ENCODE data around the gene HSPB8. TPM values are rescaled to one million over a fixed set of nuclear protein-coding genes. Genes with fewer than 3 reads are reported as not detected.

The HSPB8 gene
- polyA plus RNA-seq, 2 donors = 87.9 to 155 TPM

DNA sequence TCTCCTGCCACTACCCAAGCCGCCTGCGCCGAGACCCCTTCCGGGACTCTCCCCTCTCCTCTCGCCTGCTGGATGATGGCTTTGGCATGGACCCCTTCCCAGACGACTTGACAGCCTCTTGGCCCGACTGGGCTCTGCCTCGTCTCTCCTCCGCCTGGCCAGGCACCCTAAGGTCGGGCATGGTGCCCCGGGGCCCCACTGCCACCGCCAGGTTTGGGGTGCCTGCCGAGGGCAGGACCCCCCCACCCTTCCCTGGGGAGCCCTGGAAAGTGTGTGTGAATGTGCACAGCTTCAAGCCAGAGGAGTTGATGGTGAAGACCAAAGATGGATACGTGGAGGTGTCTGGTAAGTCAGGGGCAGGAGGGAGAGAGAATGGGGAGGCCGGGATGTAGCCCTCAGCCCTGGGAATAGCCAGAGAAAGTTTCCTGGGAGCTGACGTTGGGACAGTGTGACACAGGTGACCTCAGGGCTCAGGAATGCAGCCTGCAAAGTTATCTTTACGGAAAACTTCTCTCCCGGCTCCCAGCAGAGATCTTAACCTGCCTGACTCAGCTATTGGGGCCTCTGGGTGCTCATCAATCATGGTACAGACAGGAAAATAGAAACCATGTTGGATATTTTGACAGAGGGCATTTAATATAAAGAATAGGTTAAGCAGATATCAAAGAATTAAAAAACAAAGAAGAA is 747 bp downstream of the HSPB8 start:
- Histone ChIP-seq H3K36me3 (ENCODE audit: control insufficient read depth in 2 of 2, insufficient read depth in 2 of 2, low read length in 1 of 2) (peaks cover 0 to 2% of the 10 kb centered on the region in 2 donors), H3K4me3 (ENCODE audit: low read depth in 1 of 2, low read length in 2 of 2) (peak overlapping the region; percentile 48 to 67), H3K27me3 (ENCODE audit: control insufficient read depth in 1 of 2, insufficient read depth in 2 of 2, low read length in 2 of 2) (no peaks in the 10 kb centered on the region), H3K27ac (ENCODE audit: low read depth in 2 of 2, low read length in 1 of 2) (peak overlapping the region; percentile 89 to 91), H3K9me3 (ENCODE audit: control insufficient read depth in 2 of 2, insufficient read depth in 1 of 2, low read depth in 1 of 2, low read length in 1 of 2) (no peaks in the 10 kb centered on the region), H3K4me1 (ENCODE audit: control insufficient read depth in 2 of 2, insufficient read depth in 2 of 2, low read length in 1 of 2) (peaks cover 0 to 11% of the 10 kb centered on the region in 2 donors)
- 19 to 24% methylated on average over 18 of the region's 18 CpGs for WGBS, 2 donors

DNA sequence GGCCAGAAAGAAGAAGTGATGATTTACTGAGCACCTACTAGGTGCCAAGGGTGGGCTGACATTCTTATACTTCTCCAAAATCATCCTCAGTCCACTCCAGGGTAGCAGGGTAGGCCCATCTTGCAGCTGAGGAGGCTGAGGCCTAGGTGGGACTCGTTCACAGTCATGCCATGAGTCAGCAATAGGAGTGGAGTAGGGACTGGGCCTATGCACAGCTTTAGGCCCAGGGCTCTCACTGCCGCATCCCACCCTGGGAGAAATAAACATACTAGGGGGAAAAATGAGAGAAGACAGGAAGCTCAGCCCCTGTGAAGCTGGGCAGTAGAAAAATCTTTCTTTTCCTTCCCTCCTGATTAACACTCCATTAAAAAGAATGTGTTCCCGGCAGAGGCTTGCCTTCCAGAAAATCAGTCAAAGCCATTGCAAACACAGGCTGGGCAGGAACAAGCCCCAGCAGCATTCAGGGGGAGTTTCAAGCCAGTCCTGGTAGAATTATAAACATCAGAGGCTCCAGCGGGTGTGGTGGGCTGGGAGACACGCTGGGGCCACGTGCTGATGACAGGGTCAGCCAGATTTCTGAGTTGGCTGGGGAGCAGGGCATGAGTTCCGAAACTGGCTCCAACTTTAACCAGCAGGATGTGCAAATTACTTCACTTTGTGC is 1.8 kb downstream of the HSPB8 start:
- 15 to 27% methylated on average over 7 of the region's 7 CpGs for WGBS, 2 donors
- Histone ChIP-seq H3K9me3 (ENCODE audit: control insufficient read depth in 2 of 2, insufficient read depth in 1 of 2, low read depth in 1 of 2, low read length in 1 of 2) (no peaks in the 10 kb centered on the region), H3K4me3 (ENCODE audit: low read depth in 1 of 2, low read length in 2 of 2) (peak overlapping the region; percentile 45 to 48), H3K27me3 (ENCODE audit: control insufficient read depth in 1 of 2, insufficient read depth in 2 of 2, low read length in 2 of 2) (no peaks in the 10 kb centered on the region), H3K27ac (ENCODE audit: low read depth in 2 of 2, low read length in 1 of 2) (peak overlapping the region; percentile 89 to 91), H3K36me3 (ENCODE audit: control insufficient read depth in 2 of 2, insufficient read depth in 2 of 2, low read length in 1 of 2) (peaks cover 0 to 2% of the 10 kb centered on the region in 2 donors), H3K4me1 (ENCODE audit: control insufficient read depth in 2 of 2, insufficient read depth in 2 of 2, low read length in 1 of 2) (peaks cover 0 to 11% of the 10 kb centered on the region in 2 donors)

DNA sequence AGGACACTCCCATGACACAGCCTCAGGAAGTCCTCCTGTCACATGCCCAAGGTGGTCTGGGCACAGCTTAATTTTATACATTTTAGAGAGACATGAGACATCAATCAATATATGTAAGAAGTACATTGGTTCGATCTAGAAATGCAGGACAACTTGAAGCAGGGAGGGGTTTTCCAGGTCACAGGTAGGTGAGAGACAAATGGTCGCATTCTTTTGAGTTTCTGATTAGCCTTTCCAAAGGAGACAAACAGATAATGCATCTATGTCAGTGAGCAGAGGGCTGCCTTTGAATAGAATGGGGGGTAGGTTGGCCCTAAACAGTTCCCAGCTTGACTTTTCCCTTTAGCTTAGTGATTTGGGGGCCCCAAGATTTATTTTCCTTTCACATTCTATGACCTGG is 2.5 kb downstream of the HSPB8 start:
- H3K27ac ChIP-seq (ENCODE audit: low read depth in 2 of 2, low read length in 1 of 2) = peak overlapping the region; percentile 81 to 89
- peaks cover 0 to 2% of the 10 kb centered on the region in 2 donors for H3K36me3 ChIP-seq (ENCODE audit: control insufficient read depth in 2 of 2, insufficient read depth in 2 of 2, low read length in 1 of 2)
- peak overlapping the region; percentile 45 to 48 for H3K4me3 ChIP-seq (ENCODE audit: low read depth in 1 of 2, low read length in 2 of 2)
- H3K4me1 ChIP-seq (ENCODE audit: control insufficient read depth in 2 of 2, insufficient read depth in 2 of 2, low read length in 1 of 2) = peaks cover 0 to 9% of the 10 kb centered on the region in 2 donors
- 49 to 53% methylated on average over 2 of the region's 2 CpGs for WGBS, 2 donors
- no peaks in the 10 kb centered on the region for H3K27me3 ChIP-seq (ENCODE audit: control insufficient read depth in 1 of 2, insufficient read depth in 2 of 2, low read length in 2 of 2)
- no peaks in the 10 kb centered on the region for H3K9me3 ChIP-seq (ENCODE audit: control insufficient read depth in 2 of 2, insufficient read depth in 1 of 2, low read depth in 1 of 2, low read length in 1 of 2)

DNA sequence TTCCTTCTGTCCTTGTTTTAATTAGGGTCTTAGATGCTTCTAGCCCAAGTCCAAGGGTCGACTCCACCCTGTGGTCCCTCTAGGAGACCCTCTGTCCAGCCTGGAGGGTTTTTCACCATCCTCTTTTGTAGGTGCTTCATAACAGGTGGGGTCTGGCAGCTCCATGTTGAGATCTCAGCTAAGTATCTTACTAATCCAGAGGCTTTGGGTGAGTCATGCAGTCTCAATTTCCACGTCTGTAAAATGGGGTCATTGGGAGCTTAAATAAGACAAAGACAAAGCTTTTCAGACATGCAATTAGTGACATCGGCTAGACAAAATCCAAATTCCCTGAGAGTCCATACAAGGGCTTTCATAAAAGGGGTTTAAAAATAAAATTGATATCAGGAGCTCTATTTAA is 3.2 kb downstream of the HSPB8 start:
- no peaks in the 10 kb centered on the region for H3K27me3 ChIP-seq (ENCODE audit: control insufficient read depth in 1 of 2, insufficient read depth in 2 of 2, low read length in 2 of 2)
- peaks cover 0 to 4% of the 10 kb centered on the region in 2 donors for H3K36me3 ChIP-seq (ENCODE audit: control insufficient read depth in 2 of 2, insufficient read depth in 2 of 2, low read length in 1 of 2)
- H3K27ac ChIP-seq (ENCODE audit: low read depth in 2 of 2, low read length in 1 of 2) = peak overlapping the region; percentile 26 to 54
- H3K9me3 ChIP-seq (ENCODE audit: control insufficient read depth in 2 of 2, insufficient read depth in 1 of 2, low read depth in 1 of 2, low read length in 1 of 2) = no peaks in the 10 kb centered on the region
- H3K4me1 ChIP-seq (ENCODE audit: control insufficient read depth in 2 of 2, insufficient read depth in 2 of 2, low read length in 1 of 2) = peaks cover 0 to 6% of the 10 kb centered on the region in 2 donors
- 55 to 58% methylated on average over 3 of the region's 3 CpGs for WGBS, 2 donors
- H3K4me3 ChIP-seq (ENCODE audit: low read depth in 1 of 2, low read length in 2 of 2) = peak overlapping the region; percentile 2 to 48

DNA sequence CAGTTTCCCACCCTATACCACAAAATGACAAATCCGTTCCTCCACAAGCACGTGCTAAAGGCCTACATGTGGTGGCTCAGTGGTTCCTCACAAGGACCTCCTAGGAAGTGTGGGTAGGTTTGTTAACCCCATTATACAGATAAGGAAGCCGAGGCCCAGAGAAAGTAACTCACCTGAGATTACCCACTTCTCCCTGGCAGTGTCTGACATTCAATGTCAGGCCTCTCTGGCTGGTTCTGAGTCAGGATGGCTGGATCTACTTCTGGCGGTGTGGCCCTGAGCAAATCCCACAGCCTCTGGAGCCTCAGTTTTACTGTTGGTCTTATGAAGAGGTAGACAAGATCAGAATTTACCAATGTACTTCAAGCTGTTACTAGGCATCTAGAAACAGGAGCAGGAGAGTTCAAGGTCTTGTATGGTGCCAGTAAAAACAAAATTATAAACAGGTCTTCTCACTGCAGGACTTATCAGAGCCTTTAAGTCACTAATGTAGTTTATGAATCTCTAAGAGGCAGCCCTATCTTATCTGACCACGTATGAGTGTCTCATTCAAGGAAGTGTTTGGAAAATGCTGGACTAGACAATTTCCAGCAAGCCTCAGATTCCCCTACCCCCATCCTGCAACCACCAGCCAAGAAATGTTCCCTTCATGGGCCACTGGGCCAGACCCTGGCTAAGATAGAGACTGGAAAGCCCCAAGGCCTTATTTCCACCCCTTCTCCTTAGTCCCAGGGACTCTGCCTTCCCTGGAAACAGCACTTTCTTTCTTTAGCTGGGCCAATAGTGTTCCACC is 4.2 kb downstream of the HSPB8 start:
- no peaks in the 10 kb centered on the region for H3K27me3 ChIP-seq (ENCODE audit: control insufficient read depth in 1 of 2, insufficient read depth in 2 of 2, low read length in 2 of 2)
- H3K36me3 ChIP-seq (ENCODE audit: control insufficient read depth in 2 of 2, insufficient read depth in 2 of 2, low read length in 1 of 2) = peaks cover 0 to 9% of the 10 kb centered on the region in 2 donors
- peak overlapping the region; percentile 25 to 48 for H3K4me3 ChIP-seq (ENCODE audit: low read depth in 1 of 2, low read length in 2 of 2)
- H3K9me3 ChIP-seq (ENCODE audit: control insufficient read depth in 2 of 2, insufficient read depth in 1 of 2, low read depth in 1 of 2, low read length in 1 of 2) = no peaks in the 10 kb centered on the region
- peak overlapping the region; percentile 32 to 84 for H3K27ac ChIP-seq (ENCODE audit: low read depth in 2 of 2, low read length in 1 of 2)
- 67 to 69% methylated on average over 5 of the region's 5 CpGs for WGBS, 2 donors
- H3K4me1 ChIP-seq (ENCODE audit: control insufficient read depth in 2 of 2, insufficient read depth in 2 of 2, low read length in 1 of 2) = peaks cover 0 to 6% of the 10 kb centered on the region in 2 donors

GRCh38 chr12:119183942-119184695 is 5.4 kb downstream of the HSPB8 start:
- Histone ChIP-seq H3K4me1 (ENCODE audit: control insufficient read depth in 2 of 2, insufficient read depth in 2 of 2, low read length in 1 of 2) (peaks cover 0 to 4% of the 10 kb centered on the region in 2 donors), H3K27ac (ENCODE audit: low read depth in 2 of 2, low read length in 1 of 2) (peak overlapping the region; percentile 33 to 45), H3K9me3 (ENCODE audit: control insufficient read depth in 2 of 2, insufficient read depth in 1 of 2, low read depth in 1 of 2, low read length in 1 of 2) (no peaks in the 10 kb centered on the region), H3K4me3 (ENCODE audit: low read depth in 1 of 2, low read length in 2 of 2) (peak overlapping the region in 1 of 2 donors; percentile 48), H3K36me3 (ENCODE audit: control insufficient read depth in 2 of 2, insufficient read depth in 2 of 2, low read length in 1 of 2) (peaks cover 0 to 9% of the 10 kb centered on the region in 2 donors), H3K27me3 (ENCODE audit: control insufficient read depth in 1 of 2, insufficient read depth in 2 of 2, low read length in 2 of 2) (no peaks in the 10 kb centered on the region)
- 70% methylated on average over 9 of the region's 9 CpGs for WGBS, 2 donors

GRCh38 chr12:119195256-119195655 is 16.5 kb downstream of the HSPB8 start:
- WGBS, 2 donors = 95% methylated on average over 16 of the region's 16 CpGs
- H3K36me3 ChIP-seq (ENCODE audit: control insufficient read depth in 2 of 2, insufficient read depth in 2 of 2, low read length in 1 of 2) = peaks cover 10% of the 10 kb centered on the region in 2 donors
- no peak overlapping the region for H3K27ac ChIP-seq (ENCODE audit: low read depth in 2 of 2, low read length in 1 of 2)
- no peaks in the 10 kb centered on the region for H3K9me3 ChIP-seq (ENCODE audit: control insufficient read depth in 2 of 2, insufficient read depth in 1 of 2, low read depth in 1 of 2, low read length in 1 of 2)
- no peaks in the 10 kb centered on the region for H3K27me3 ChIP-seq (ENCODE audit: control insufficient read depth in 1 of 2, insufficient read depth in 2 of 2, low read length in 2 of 2)
- no peak overlapping the region for H3K4me3 ChIP-seq (ENCODE audit: low read depth in 1 of 2, low read length in 2 of 2)
- peaks cover 0 to 8% of the 10 kb centered on the region in 2 donors for H3K4me1 ChIP-seq (ENCODE audit: control insufficient read depth in 2 of 2, insufficient read depth in 2 of 2, low read length in 1 of 2)

- Histone ChIP-seq H3K27ac (ENCODE audit: low read depth in 2 of 2, low read length in 1 of 2) (peak overlapping the region; percentile 58 to 81), H3K4me1 (ENCODE audit: control insufficient read depth in 2 of 2, insufficient read depth in 2 of 2, low read length in 1 of 2) (peaks cover 0 to 8% of the 10 kb centered on the region in 2 donors), H3K4me3 (ENCODE audit: low read depth in 1 of 2, low read length in 2 of 2) (no peak overlapping the region), H3K9me3 (ENCODE audit: control insufficient read depth in 2 of 2, insufficient read depth in 1 of 2, low read depth in 1 of 2, low read length in 1 of 2) (no peaks in the 10 kb centered on the region), H3K27me3 (ENCODE audit: control insufficient read depth in 1 of 2, insufficient read depth in 2 of 2, low read length in 2 of 2) (no peaks in the 10 kb centered on the region), H3K36me3 (ENCODE audit: control insufficient read depth in 2 of 2, insufficient read depth in 2 of 2, low read length in 1 of 2) (peaks cover 7 to 8% of the 10 kb centered on the region in 2 donors)
- WGBS, 2 donors = 83 to 84% methylated on average over 2 of the region's 2 CpGs
These were observed 19.7 kb downstream of the HSPB8 start for GRCh38 chr12:119198440-119198839.

DNA sequence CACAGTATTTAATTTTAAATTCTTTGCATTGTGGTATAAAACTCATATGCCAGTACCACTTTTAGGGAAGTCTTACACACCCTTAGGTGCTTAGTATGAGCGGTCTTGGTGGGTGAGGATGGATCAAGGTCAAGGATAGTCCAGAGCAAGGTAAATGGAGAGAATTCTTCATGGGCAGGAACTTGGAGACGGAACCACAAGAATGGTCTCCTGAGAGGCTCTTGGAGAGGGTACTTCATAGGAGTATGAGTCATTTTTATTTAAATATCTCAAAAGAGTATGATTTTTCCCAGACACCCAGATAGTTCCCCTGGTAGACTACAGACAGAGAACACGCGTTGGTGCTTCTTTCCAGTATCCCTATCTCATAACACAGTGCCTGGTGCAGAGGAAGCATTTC is 21.9 kb downstream of the HSPB8 start:
- Histone ChIP-seq H3K27me3 (ENCODE audit: control insufficient read depth in 1 of 2, insufficient read depth in 2 of 2, low read length in 2 of 2) (no peaks in the 10 kb centered on the region), H3K36me3 (ENCODE audit: control insufficient read depth in 2 of 2, insufficient read depth in 2 of 2, low read length in 1 of 2) (no peaks in the 10 kb centered on the region), H3K4me1 (ENCODE audit: control insufficient read depth in 2 of 2, insufficient read depth in 2 of 2, low read length in 1 of 2) (peaks cover 0 to 8% of the 10 kb centered on the region in 2 donors), H3K9me3 (ENCODE audit: control insufficient read depth in 2 of 2, insufficient read depth in 1 of 2, low read depth in 1 of 2, low read length in 1 of 2) (no peaks in the 10 kb centered on the region), H3K4me3 (ENCODE audit: low read depth in 1 of 2, low read length in 2 of 2) (no peak overlapping the region), H3K27ac (ENCODE audit: low read depth in 2 of 2, low read length in 1 of 2) (no peak overlapping the region)
- 91 to 92% methylated on average over 4 of the region's 4 CpGs for WGBS, 2 donors
